GM12878 (cell line): Measurements from ENCODE around the gene MAP3K21. TPM values are rescaled to one million over a fixed set of nuclear protein-coding genes. Genes with fewer than 3 reads are reported as not detected.

Source experiments
- ATAC-seq: fragments of 200-7000 bp; cut with Tn5 transposase; 3 replicates; pipeline ENCODE4 v1.9.1; 2020; ENCODE audit warnings: mild to moderate bottlenecking, moderate library complexity
- BruUV-seq: library from RNA; stranded (reverse); fragments of 400-500 nt; replicated peaks from 2 replicates; lab custom pipeline; 2021; lab: Mats Ljungman, UMichigan
- CTCF ChIA-PET: fragments of 300-600 bp; sonication (Branson Sonifier 250); formaldehyde crosslinking; extraction: SDS; loops from one replicate; lab custom pipeline; 2021; ENCODE audit warnings: inconsistent platforms; lab: Yijun Ruan, JAX
- POLR2A ChIA-PET: fragments of 350-600 bp; formaldehyde crosslinking; extraction: SDS; loops from one replicate; lab custom pipeline; 2021; ENCODE audit warnings: inconsistent platforms; lab: Charles Lee
- RAD21 ChIA-PET: fragments of 300-600 bp; sonication (Branson Sonifier 250); formaldehyde crosslinking; loops from one replicate; lab custom pipeline; 2023; ENCODE audit warnings: antibody characterized with exemption; ENCODE audit not compliant: unreplicated experiment; lab: Charles Lee
- SMC1A ChIA-PET: fragments of 300-600 bp; sonication (Branson Sonifier 250); formaldehyde crosslinking; loops from one replicate; lab custom pipeline; 2023; ENCODE audit not compliant: unreplicated experiment, uncharacterized antibody; lab: Charles Lee
- DNase-seq: peaks from one replicate; pipeline ENCODE4 v3.0.0-alpha.2; 2011; ENCODE audit warnings: low read depth, low spot score
- FAIRE-seq: peaks from 3 replicates; lab custom pipeline; 2011; peaks lifted over from hg19 to GRCh38; lab: Jason Lieb, UNC
- H2AFZ ChIP-seq: 2 replicates; pipeline ENCODE4 v1.6.0; 2011; ENCODE audit warnings: low read depth, low read length, control low read depth; ENCODE audit not compliant: control insufficient read depth
- H3K27ac ChIP-seq: 2 replicates; pipeline ENCODE4 v1.5.1; 2011; ENCODE audit warnings: control low read depth; ENCODE audit not compliant: control insufficient read depth, insufficient read depth
- H3K27me3 ChIP-seq, 2 experiments: replicated peaks in 1 of 2; 2 replicates each; pipeline versions ENCODE4 v1.6.0 to v1.6.1; 2011; ENCODE audit warnings: low read length in 1 of 2; ENCODE audit not compliant: control insufficient read depth in 2 of 2, insufficient read depth in 2 of 2
- H3K36me3 ChIP-seq, 2 experiments: 2 replicates each; pipeline ENCODE4 v1.5.1; 2011; ENCODE audit warnings: low read length in 1 of 2; ENCODE audit not compliant: control insufficient read depth in 2 of 2, insufficient read depth in 2 of 2
- H3K4me1 ChIP-seq: 2 replicates; pipeline ENCODE4 v1.6.1; 2011; ENCODE audit warnings: mild to moderate bottlenecking, low read length, moderate library complexity, mixed read lengths; ENCODE audit not compliant: control insufficient read depth, insufficient read depth
- H3K4me2 ChIP-seq: 2 replicates; pipeline ENCODE4 v1.6.0; 2011; ENCODE audit warnings: control low read depth; ENCODE audit not compliant: control insufficient read depth, insufficient read depth
- H3K4me3 ChIP-seq: fragments of 200-600 bp; sonication (generic); 2 replicates; pipeline ENCODE4 v1.5.1; 2016
- H3K79me2 ChIP-seq: 2 replicates; pipeline ENCODE4 v1.6.0; 2011; ENCODE audit warnings: low read length; ENCODE audit not compliant: control insufficient read depth, insufficient read depth
- H3K9ac ChIP-seq: 2 replicates; pipeline ENCODE4 v1.8.0; 2011; ENCODE audit warnings: low read length, control low read depth, mixed read lengths; ENCODE audit not compliant: control insufficient read depth, insufficient read depth
- H3K9me3 ChIP-seq: replicated peaks from 3 replicates; pipeline ENCODE4 v1.5.1; 2011; ENCODE audit warnings: mild to moderate bottlenecking, low read length; ENCODE audit not compliant: control insufficient read depth, insufficient read depth
- H4K20me1 ChIP-seq: 2 replicates; pipeline ENCODE4 v1.6.0; 2011; ENCODE audit not compliant: control insufficient read depth, insufficient read depth
- BCL11A ChIP-seq: IDR thresholded peaks from 2 replicates; pipeline ENCODE4 v1.6.1; 2011; ENCODE audit warnings: low read depth, low read length
- EZH2 ChIP-seq: IDR thresholded peaks from 2 replicates; pipeline ENCODE4 v1.6.1; 2012; ENCODE audit warnings: low read depth, mild to moderate bottlenecking, control low read depth, inconsistent platforms, low read length, borderline replicate concordance; ENCODE audit not compliant: control insufficient read depth
- FOS ChIP-seq: IDR thresholded peaks from 3 replicates; pipeline ENCODE4 v1.6.1; 2011; ENCODE audit warnings: borderline replicate concordance; ENCODE audit not compliant: insufficient read length; ENCODE audit errors: extremely low read depth
- FOXM1 ChIP-seq: IDR thresholded peaks from 2 replicates; pipeline ENCODE4 v1.6.1; 2012; ENCODE audit warnings: low read depth, mild to moderate bottlenecking, inconsistent platforms, low read length, moderate library complexity
- KDM1A ChIP-seq: fragments of 200-600 bp; sonication (generic); IDR thresholded peaks from 2 replicates; pipeline ENCODE4 v1.6.1; 2016; ENCODE audit warnings: borderline replicate concordance
- MTA2 ChIP-seq: fragments of 450-650 bp; IDR thresholded peaks from 2 replicates; pipeline ENCODE4 v1.6.1; 2016; ENCODE audit warnings: low read depth, mild to moderate bottlenecking, moderate library complexity
- NBN ChIP-seq: fragments of 450-650 bp; IDR thresholded peaks from 2 replicates; pipeline ENCODE4 v1.6.1; 2016
- PAX5 ChIP-seq: IDR thresholded peaks from 2 replicates; pipeline ENCODE4 v1.6.1; 2011; ENCODE audit warnings: low read depth, low read length, borderline replicate concordance
- PKNOX1 ChIP-seq: fragments of 450-650 bp; IDR thresholded peaks from 2 replicates; pipeline ENCODE4 v1.6.1; 2016; ENCODE audit warnings: mild to moderate bottlenecking
- RAD21 ChIP-seq: IDR thresholded peaks from 2 replicates; pipeline ENCODE4 v1.6.1; 2011; ENCODE audit warnings: mild to moderate bottlenecking, low read depth, low read length, moderate library complexity; ENCODE audit not compliant: insufficient read depth
- ZNF274 ChIP-seq: IDR thresholded peaks from one replicate; pipeline ENCODE4 v1.8.0; 2011; ENCODE audit not compliant: insufficient read length, insufficient read depth
- WGBS: methylation state at CpG from one replicate; pipeline ENCODE4 v1.1.6; 2016; ENCODE audit warnings: low lambda C conversion rate; ENCODE audit not compliant: insufficient replicate concordance, insufficient coverage; ENCODE audit errors: missing lambda C conversion rate; 5-methylcytosine and 5-hydroxymethylcytosine counted together
- in situ Hi-C: fragments of 300-500 bp; cut with MboI; formaldehyde crosslinking; loops from 9 replicates; pipeline ENCODE4 v1.14.3; 2018; ENCODE audit warnings: mixed read lengths
- intact Hi-C: fragments of 100-400 bp; cut with micrococcal nuclease; formaldehyde crosslinking; loops from one replicate; pipeline ENCODE4 v1.14.2; 2022; ENCODE audit not compliant: unreplicated experiment
- polyA plus RNA-seq, 11 experiments: library from polyadenylated mRNA; depleted of rRNA in 4 of 11; unstranded in 6 of 11; stranded (reverse) in 5 of 11; fragments of >200 nt; fragmentation: Nextera tagmentation in 4 of 11; fragmentation: Illumina TruSeq in 1 of 11; extraction: Ambion mirVana in 4 of 11; extraction: Trizol in 1 of 11; gene quantifications; 1 replicate in 1 of 11; 2 replicates in 10 of 11; pipeline versions ENCODE4 v1.2.1 to v1.2.3, GENCODE V29; 2011 to 2016; ENCODE audit warnings: inconsistent platforms in 2 of 11, missing spikeins in 2 of 11, low read depth in 1 of 11
- total RNA-seq, 4 experiments: library from RNA; depleted of rRNA in 3 of 4; stranded (reverse); fragments of >200 nt in 3 of 4; fragmentation: Illumina TruSeq in 1 of 4; extraction: Trizol in 1 of 4; gene quantifications; 2 replicates each; pipeline versions ENCODE4 v1.2.1 to v1.2.3, GENCODE V29; 2013 to 2021

The MAP3K21 gene
- total and polyA plus RNA-seq, 10 of the 15 experiments (the other 5 are each of a cell fraction or from before 2014, with no cell fraction given) = 0.02 to 0.21 (median 0.09) TPM; not detected in 1

GRCh38 chr1:233337505-233337904, 10.0 kb downstream of the MAP3K21 start:
- FAIRE-seq = no peak
- Histone ChIP-seq H3K27ac (no peak overlapping the region), H3K4me1 (no peaks in the 10 kb centered on the region), H3K27me3 (no peaks in the 10 kb centered on the region)
- POLR2A ChIA-PET = no interaction called here
- TF ChIP-seq MTA2 (no peak), FOS (no peak), NBN (no peak), PKNOX1 (no peak), PAX5 (no peak), KDM1A (no peak), BCL11A (no peak), FOXM1 (no peak), RAD21 (no peak), EZH2 (no peak), ZNF274 (no peak)
- TF ChIP-seq, all 136 proteins: peak for 0
- no peak for ATAC-seq
- CTCF ChIA-PET = no interaction called here
- H3K4me2 ChIP-seq = no peak overlapping the region
- H3K9me3 ChIP-seq = no peaks in the 10 kb centered on the region
- H3K9ac ChIP-seq = no peak overlapping the region
- no peaks in the 10 kb centered on the region for H4K20me1 ChIP-seq
- BruUV-seq = no TSS peak
- H3K79me2 ChIP-seq = no peaks in the 10 kb centered on the region
- SMC1A ChIA-PET = no interaction called here
- WGBS = 5% methylated on average over 3 of the region's 3 CpGs
- H3K36me3 ChIP-seq = no peaks in the 10 kb centered on the region
- no peak overlapping the region for H2AFZ ChIP-seq
- in situ Hi-C loops (no loop called here), intact Hi-C loops (no loop called here)
- DNase-seq = no peak
- no peak overlapping the region for H3K4me3 ChIP-seq
- RAD21 ChIA-PET = no interaction called here
